AG10803 (cell line): ENCODE results near the gene GOLGA1.
A peak's percentile ranks its signal among the peaks of the same experiment; 100 is the strongest.

Experiments used
- DNase-seq: peaks from one replicate; pipeline ENCODE4 v3.0.0; 2010; ENCODE audit warnings: low read depth
- H3K4me3 ChIP-seq: 2 replicates; pipeline ENCODE4 v1.5.1; 2011; ENCODE audit warnings: mild to moderate bottlenecking, low read length, control low read depth
- TF ChIP-seq, protein P1 (sequence below): conservative IDR thresholded peaks from 2 replicates; pipeline ENCODE4 v1.5.1; 2011; ENCODE audit warnings: mild to moderate bottlenecking, low read length, control low read depth, inconsistent platforms

Gene GOLGA1, protein sequence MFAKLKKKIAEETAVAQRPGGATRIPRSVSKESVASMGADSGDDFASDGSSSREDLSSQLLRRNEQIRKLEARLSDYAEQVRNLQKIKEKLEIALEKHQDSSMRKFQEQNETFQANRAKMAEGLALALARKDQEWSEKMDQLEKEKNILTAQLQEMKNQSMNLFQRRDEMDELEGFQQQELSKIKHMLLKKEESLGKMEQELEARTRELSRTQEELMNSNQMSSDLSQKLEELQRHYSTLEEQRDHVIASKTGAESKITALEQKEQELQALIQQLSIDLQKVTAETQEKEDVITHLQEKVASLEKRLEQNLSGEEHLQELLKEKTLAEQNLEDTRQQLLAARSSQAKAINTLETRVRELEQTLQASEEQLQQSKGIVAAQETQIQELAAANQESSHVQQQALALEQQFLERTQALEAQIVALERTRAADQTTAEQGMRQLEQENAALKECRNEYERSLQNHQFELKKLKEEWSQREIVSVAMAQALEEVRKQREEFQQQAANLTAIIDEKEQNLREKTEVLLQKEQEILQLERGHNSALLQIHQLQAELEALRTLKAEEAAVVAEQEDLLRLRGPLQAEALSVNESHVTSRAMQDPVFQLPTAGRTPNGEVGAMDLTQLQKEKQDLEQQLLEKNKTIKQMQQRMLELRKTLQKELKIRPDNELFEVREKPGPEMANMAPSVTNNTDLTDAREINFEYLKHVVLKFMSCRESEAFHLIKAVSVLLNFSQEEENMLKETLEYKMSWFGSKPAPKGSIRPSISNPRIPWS

DNA sequence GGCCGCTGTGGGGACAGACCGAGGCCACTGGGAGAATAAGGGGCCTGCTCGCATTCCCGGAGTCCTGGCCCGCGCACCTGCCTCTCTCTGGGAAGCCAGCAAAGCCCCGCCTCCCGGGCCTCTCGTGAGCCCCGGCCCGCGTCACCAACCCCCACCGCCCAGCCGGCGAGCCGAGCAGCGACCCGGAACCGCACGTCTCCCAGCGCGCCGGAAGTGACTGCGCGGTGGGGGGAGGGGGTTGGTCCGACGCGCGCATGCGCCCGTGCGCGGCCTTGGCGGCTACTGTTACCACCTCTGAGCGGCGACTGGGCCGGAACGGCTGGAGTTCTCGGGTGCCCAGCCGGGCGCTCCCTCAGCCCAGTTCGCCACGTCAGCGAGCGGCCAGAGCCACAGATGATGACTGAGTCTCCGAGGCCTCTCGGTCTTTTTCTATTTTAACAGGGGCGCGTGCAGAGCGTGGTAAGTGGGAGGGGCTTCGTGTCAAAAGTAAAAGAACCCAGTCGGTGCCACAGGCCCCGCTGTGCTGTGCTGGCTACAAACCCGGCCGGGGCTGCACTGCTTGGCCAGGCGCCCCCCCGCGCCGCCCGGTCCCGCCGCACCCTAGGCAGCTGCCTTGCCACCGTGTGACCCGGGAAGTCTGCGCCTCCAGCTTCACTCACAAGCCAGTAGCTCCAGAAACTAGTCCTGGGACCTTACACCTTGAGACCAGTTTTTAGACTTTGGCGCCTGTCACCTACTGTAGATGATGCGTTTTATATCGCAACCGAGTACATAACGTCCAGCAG lies at the start of gene GOLGA1:
TSS of gene GOLGA1 (minus strand) at position 190 of the 785 bp plus-strand sequence. CDS start 2,372 bp downstream, outside the sequence.
- DNase-seq: peak; percentile 93
- TF ChIP-seq, protein P1, sequence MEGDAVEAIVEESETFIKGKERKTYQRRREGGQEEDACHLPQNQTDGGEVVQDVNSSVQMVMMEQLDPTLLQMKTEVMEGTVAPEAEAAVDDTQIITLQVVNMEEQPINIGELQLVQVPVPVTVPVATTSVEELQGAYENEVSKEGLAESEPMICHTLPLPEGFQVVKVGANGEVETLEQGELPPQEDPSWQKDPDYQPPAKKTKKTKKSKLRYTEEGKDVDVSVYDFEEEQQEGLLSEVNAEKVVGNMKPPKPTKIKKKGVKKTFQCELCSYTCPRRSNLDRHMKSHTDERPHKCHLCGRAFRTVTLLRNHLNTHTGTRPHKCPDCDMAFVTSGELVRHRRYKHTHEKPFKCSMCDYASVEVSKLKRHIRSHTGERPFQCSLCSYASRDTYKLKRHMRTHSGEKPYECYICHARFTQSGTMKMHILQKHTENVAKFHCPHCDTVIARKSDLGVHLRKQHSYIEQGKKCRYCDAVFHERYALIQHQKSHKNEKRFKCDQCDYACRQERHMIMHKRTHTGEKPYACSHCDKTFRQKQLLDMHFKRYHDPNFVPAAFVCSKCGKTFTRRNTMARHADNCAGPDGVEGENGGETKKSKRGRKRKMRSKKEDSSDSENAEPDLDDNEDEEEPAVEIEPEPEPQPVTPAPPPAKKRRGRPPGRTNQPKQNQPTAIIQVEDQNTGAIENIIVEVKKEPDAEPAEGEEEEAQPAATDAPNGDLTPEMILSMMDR: no peak
- peak within 1 kb of the TSS; percentile 84 for H3K4me3 ChIP-seq

DNA sequence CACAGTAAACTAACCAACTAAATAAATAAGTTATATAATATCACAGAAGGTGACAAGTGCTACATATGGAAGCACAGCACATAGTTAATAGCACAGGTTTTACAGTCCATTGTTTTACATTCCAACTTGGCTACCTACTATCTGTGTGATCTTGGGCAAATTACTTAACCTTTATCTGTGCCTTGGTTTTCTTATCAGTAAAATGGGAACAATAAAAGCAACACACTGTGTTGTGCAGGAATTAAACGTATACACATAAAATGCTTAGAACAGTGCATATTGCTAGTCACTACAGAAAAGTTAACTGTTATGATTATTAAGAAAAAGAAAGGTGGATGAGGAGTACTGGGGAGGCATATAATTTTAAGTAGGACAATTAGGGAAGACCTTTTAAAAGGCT lies 42.8 kb upstream of the GOLGA1 start:
- TF ChIP-seq, protein P1: no peak
- no peak for DNase-seq
- no peak overlapping the region for H3K4me3 ChIP-seq

DNA sequence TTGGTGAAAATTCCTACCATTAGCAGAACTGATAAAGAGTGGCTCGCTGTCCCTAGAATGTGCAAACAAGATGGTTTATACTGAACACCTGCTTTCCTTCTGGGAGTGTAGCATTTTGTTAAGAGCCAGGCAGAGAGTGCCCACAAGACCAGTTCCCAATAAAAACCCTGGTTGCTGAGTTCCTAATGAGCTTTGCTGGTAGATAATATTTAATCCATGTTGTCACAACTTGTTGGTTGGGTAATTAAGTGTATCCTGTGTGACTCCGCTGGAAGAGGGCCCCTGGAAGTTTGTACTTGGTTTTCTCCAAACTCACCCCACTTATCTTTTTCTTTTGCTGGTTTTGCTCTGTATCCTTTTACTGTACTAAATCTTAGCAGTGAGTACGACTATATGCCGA lies 39.5 kb upstream of the GOLGA1 start:
- no peak for DNase-seq
- no peak overlapping the region for H3K4me3 ChIP-seq
- TF ChIP-seq, protein P1: no peak

DNA sequence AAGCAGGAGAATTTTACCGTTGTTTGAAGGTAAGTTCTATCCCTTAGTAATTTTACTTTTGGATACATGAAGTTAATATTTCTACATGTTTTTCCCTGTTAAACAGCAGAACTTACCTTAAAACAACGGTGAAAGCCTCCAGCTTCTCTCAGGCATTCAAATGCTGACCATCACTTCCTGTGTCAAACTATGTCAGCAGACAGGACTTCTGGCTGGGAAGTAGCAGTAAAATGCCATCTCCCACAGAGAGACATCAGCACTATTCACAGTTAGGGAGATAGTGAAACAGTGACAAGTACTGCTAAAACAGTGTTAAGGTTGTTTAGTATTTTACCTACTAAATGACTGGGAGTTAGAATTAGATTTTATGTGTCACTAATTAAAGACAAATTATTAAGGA lies 34.2 kb upstream of the GOLGA1 start:
- DNase-seq: no peak
- TF ChIP-seq, protein P1: no peak
- no peak overlapping the region for H3K4me3 ChIP-seq

DNA sequence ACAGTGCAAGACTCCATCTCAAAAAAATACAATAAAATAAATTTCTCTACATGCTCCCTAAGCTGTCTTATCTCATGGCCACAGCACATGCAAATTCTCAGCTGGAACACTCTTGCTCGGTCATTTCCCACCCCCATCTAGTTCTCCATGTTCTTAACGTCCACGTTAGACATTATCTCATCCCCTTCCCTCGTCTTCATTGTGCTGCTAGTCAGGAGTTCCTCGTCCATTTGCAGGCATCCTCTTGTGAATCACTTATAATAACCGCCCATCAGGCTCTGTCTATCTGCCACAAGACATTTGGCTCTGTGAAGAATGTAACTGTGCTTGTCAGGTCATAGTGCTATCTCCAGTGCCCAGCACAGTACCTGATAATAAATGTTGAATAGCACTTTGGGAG lies 32.9 kb upstream of the GOLGA1 start:
- DNase-seq: no peak
- TF ChIP-seq, protein P1: no peak
- H3K4me3 ChIP-seq: no peak overlapping the region

DNA sequence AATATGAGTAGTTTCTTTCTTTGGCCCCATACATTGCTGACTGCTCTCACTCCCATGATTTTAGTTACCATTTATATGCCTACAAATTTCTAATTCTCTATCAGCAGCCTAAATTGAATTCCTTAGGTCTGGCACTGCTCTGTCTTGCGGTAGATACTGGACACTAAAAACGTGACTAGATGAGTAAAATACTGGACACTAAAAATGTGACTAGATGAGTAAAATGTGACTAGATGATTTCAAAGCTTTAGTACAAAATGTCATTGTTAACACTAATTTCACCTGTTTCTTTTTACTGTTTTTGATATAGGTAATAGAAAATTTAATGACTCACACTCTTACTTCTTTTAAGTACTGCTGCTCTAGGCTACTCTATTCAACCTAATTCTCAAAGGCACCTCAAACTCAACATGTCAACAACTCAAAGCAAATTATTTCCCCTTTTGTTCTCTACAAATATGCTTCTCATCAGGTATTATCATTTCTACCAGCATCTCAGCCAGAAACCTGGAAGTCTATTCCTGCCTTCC lies 31.4 kb upstream of the GOLGA1 start:
- TF ChIP-seq, protein P1: no peak
- DNase-seq: no peak

More for the DNA sequence above, 31.4 kb upstream of the GOLGA1 start:
- H3K4me3 ChIP-seq: no peak overlapping the region
